GM12891 (cell line): Measurements from ENCODE around the gene ID1.

ENCODE experiments used
- POLR2A ChIP-seq: IDR thresholded peaks from 2 replicates; pipeline ENCODE4 v1.6.1; 2011; ENCODE audit warnings: low read depth, low read length, control low read depth
- TAF1 ChIP-seq: IDR thresholded peaks from 2 replicates; pipeline ENCODE4 v1.6.1; 2011; ENCODE audit warnings: low read depth, low read length, control low read depth

DNA sequence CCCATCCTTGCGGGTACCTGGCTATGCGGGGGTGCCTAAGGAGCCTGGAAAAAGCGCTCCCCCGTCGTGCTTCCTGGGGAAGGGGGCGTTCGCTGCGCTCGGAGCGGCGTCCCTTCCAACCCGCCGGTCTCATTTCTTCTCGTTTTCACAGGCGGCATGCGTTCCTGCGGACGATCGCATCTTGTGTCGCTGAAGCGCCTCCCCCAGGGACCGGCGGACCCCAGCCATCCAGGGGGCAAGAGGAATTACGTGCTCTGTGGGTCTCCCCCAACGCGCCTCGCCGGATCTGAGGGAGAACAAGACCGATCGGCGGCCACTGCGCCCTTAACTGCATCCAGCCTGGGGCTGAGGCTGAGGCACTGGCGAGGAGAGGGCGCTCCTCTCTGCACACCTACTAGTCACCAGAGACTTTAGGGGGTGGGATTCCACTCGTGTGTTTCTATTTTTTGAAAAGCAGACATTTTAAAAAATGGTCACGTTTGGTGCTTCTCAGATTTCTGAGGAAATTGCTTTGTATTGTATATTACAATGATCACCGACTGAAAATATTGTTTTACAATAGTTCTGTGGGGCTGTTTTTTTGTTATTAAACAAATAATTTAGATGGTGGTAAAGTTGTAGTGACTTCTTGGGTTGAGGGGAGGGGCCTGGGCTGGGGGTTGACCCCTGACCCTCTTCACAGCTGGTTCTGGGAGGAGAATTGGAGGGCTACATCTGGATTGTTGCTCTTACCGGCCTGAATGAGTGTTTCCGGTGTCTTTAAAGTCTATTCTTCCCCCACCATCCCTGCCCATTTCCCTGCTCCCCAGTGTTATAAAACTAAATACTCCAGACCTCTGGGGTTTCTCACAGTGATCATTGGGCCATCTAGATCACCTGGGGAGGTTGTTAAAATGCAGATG, 1.1 kb downstream of the ID1 start:
- TF ChIP-seq POLR2A: no peak
- TF ChIP-seq TAF1: no peak
